GM21529 (cell line): ENCODE results near the gene SSTR5.
"Not testable (repeated sequence)": the region's sequence is repeated elsewhere in the genome, so short reads cannot be mapped to it uniquely, and the experiment has no call there.

ENCODE experiments used
- ATAC-seq: cut with Tn5 transposase; IDR thresholded peaks from one replicate; pipeline ENCODE4 v1.9.1; 2021; ENCODE audit not compliant: unreplicated experiment

The SSTR5 gene

DNA sequence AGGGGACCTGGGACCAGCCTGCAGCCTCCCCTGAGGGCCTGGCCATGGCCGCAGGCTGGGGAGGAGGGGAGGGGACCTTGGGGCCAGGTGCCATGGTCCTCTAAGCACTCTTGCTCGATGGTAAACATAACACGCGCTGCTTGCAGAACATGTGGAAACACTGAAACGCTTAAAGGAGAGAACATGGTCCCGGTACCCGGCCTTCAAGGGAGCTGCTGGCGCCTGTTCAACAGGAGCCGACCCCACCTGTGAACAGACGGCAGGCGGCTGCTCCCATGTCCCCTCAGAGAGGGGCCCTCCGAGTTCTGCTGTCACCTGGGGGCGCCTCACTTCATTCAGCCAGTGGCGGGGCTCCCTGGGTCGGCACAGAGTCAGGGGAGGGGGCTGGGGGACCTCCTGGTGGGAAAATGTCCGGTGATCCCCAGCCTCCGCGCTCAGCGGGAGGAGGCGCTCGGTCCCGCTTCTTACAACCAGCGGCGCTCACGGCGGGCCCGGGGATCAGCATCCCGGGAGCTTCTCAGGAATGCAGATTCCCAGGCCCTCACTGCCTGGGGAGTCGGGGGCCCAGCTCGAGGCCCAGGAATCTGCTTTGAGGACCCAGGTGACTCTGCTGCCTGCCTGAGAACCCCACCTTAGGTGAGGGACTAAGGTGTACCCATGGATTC is 854 bp upstream of the SSTR5 start:
- ATAC-seq, result no peak

DNA sequence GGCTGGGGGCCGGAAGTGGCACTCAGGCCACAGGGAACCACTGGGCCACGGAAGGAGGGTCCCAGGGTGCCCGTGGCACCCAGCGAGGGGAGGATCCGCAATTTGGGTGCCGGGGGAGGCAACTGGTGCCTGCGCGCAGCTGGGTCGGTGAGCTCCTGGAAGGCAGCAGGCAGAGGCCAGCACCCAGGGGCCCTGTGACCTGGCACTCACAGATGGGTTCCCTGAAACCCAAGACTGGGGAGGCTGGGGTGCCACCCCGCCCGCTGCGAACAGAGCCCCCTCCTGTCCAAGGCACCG is 663 bp downstream of the SSTR5 start:
- no peak for ATAC-seq

DNA sequence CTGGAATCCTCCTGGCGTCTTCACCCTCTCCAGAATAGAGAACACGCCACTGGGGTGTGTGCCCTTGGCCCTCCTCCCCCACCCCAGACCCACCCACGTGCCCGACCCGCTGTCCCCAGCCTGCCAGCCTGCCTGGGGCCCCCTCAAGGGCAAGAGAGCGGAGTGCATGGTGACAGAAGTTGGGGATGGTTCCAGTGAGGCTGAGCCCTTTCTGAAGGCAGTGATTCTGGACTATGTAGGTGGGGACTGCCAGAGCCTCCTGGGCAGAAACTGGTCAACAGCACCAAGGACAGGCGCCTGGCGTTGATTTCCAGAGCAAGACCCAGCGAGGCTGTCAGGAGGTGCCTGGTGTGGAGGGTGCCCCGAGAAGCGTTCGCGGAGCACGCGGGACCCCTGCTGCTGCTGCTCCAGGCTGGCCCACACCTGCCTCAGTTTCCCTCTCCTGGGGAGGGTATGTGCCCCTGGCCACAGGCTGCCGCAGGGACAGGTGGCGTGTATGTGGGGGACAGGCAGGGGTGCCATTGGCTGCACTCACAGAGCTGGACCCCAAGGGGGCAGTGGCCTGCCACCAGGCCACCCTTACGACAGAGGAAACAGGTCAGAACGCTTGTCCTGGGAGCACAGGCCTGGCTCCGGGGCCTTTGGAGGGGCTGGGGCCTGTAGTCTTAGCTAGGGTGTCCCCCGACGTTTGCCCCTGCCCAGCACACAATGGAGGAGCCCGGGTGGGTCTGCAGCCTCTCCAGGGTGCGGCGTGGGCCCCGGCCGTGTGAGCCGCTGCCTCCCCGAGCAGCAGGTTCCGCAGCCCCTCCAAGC is 1.2 kb downstream of the SSTR5 start:
- no peak for ATAC-seq

DNA sequence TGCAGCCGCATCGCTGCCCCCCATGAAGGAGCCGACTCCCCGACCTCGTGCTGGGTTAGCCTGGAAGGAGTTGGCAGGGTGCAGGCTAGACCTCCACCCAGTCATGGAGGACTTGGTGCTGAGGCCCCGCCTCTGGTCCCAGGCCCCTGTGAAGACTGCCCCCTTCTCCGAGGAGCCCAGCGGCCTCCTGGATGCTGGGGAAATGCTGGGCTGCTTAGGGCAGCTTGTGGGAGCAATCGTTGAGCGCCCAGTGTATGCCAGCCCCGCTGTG is 1.8 kb downstream of the SSTR5 start:
- no peak for ATAC-seq

DNA sequence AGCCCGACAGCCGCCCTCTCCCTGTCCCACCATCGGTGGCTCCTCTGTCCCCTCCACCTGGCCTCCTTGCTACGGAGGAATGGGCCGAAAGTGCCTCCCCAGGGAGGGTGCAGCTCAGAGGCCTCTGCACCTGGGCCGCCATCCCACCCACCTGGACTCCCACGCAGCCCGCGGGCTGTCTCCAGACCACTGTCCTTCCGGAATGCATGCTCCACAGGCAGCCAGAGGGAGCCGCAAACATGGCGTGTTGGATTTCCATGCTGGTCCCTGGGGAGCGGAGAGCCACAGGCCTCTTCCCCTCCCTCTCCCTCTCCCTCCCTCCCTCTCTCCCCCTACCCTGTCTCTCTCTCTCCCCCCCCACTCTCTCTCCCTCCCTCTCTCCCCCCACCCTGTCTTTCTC is 3.0 kb downstream of the SSTR5 start:
- ATAC-seq, result no peak

DNA sequence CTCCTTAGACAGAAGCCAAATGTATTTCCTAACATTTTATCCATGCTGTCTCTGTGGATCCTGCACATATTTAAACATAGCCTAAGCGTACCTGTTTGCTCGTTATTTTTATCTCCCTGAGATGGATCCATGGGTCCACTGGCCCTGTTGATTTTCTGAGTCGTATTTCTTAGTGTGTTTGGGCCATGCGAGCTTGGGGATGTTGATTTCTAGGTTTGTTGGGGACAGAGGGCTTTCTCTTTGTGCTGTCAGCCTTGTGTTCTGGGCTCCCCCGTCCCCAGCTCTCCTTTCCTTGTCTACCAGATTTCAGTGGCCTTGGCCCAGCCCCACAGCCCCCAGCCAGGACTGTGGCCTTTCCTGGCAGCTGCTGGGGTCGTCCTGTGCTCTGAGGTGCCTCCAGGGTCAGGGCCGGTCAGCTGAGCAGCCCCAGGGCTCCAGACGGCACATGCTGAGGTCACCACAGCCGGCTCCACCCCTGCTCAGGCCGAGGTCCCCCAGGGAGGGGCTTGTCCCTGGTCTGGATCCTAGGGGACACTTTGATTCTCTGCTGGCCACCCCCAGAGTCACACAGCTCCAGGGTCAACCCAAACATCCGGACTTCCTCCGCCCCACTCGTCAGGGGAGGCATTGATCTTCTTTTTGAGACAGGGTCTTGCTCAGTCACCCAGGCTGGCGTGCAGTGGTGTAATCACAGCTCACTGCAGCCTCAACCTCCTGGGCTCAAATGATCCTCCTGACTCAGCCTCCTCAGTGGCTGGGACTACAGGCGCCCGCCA is 4.4 kb downstream of the SSTR5 start:
- ATAC-seq, result no peak

DNA sequence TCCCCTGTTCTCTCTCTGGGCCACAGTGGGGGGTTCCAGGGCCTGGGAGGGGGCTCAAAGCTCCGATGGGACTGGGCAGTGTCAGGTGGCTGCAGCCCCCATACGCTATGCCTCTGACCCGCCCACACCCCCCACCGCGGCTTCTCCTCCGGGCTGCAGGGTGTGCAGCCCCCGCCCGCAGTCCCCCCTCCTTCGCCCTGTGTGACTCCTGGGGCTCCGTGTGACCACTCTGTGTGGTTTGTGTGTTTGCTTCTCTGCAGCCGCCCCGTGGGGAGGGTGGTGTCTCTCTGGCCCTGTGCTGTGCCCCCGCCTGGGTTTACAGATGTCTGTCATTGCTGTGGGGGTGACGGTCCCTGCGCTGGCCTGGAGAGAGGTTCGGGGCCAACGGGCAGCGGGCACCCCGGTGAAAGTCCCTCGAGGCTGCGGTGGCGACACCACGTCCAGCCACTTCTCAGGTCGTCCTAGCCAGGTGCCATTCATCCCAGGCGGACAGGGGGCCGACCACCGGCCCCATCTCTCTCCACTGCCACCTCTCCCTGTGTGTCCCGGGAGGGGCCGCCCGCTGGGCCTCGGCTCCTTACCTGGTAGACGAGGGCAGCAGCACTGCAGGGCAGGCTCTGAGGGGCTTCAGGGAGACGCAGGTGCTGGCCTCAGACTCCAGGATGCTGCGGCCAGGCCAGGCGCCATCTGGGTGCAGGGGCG is 5.5 kb downstream of the SSTR5 start:
- no peak for ATAC-seq

DNA sequence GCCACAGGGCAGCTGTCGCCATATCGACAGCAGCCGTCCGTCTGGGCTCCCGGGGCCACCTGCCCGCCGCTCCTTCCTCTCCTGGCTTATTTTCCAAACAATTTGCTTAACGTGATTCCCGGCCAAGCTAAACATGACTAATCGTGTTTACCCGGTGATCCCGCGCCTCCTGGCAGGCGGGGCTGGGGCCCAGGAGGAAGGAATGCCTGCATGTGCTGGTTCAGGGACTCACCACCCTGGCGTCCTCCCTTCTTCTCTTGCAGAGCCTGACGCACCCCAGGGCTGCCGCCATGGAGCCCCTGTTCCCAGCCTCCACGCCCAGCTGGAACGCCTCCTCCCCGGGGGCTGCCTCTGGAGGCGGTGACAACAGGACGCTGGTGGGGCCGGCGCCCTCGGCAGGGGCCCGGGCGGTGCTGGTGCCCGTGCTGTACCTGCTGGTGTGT is 6.1 kb downstream of the SSTR5 start:
- no peak for ATAC-seq

DNA sequence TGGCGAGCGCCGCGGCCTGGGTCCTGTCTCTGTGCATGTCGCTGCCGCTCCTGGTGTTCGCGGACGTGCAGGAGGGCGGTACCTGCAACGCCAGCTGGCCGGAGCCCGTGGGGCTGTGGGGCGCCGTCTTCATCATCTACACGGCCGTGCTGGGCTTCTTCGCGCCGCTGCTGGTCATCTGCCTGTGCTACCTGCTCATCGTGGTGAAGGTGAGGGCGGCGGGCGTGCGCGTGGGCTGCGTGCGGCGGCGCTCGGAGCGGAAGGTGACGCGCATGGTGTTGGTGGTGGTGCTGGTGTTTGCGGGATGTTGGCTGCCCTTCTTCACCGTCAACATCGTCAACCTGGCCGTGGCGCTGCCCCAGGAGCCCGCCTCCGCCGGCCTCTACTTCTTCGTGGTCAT is 6.8 kb downstream of the SSTR5 start:
- no peak for ATAC-seq

DNA sequence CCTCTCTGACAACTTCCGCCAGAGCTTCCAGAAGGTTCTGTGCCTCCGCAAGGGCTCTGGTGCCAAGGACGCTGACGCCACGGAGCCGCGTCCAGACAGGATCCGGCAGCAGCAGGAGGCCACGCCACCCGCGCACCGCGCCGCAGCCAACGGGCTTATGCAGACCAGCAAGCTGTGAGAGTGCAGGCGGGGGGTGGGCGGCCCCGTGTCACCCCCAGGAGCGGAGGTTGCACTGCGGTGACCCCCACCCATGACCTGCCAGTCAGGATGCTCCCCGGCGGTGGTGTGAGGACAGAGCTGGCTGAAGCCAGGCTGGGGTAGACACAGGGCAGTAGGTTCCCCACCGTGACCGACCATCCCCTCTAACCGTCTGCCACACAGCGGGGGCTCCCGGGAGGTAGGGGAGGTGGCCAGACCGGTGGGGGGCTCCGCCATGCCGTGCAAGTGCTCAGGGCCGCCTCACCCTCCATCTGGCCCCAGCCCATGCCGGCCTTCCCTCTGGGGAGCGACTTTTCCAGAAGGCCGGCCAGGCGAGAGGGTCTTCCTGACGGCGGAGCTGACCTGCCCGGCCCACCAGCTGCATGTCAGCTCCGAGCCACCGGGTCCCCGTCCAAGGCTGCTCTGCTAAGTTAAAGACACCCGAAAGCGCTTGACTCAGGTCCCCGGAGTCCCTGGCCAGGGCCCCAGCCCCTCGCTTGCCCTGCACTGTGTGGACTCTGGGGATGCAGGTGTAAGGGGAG is 7.4 kb downstream of the SSTR5 start:
- ATAC-seq, result no peak

DNA sequence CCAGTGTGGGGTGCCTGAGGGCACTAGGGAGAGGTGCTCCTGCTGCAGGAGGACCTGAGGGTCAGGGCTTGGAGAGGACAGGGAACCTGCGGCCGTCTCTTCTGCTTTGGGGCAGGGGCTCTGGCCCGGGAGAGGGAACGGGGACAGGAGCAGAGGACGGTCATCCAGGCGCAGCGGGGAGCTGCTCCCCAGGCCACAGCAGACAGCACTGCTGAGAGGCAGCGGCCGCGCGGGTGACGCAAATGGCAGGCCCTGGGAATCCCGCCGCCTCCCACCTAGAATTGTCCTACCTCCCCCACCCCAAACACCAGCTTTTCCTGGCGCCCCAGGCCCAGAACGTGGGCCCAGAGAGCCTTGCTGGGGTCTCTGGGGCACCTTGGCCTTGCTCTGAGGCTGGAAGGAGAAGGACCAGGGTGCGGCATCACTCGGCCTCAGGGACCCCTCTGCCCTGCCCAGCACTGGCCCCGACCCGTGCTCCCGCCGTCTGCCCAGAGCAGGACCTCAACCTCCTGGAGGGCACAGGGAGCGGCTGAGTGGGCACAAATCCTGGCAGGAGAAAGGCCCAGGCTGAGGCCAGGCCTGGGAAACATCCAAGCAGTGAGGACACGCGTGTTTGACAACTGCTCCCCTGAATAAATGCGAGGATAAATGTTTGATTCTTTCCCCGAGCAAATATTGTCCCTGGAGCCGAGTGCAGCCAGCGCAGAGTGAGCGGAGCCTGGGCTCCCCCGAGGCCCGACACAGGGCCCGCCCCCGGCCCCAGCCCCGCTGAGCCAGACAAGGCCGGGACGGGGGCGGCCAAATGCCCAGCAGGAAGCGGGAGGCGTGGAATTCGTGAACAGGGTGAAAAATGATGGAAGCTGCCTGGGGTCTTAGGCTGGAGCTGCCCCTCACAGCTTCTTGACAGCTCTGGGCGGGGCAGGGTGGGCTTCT is 8.5 kb downstream of the SSTR5 start:
- ATAC-seq, result no peak

DNA sequence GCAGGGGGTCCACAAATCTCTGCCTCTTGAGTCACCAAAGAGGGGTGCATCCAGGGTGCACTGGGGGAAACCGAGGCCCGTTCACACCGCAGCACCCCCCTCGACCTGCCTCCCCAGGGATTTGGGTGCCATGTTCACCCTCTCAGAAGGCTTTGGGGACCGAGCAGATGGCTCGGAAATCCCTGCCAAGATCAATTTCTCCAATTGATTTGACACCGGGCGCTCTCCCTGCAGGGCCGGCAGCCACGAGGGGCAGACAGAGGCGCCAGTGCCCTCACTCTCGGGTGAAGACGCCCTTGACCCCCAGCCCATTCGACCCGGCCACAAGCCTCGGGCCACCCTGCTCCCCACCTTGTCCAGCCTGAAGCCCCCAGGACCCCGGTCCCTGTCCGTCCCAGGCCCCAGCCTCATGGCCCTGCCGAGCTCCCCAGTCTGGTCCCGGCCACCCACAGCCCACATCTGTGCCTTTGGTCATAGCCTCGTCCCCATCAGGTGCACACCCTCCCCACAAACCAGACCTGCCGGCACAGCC is 9.3 kb downstream of the SSTR5 start:
- ATAC-seq, result no peak

DNA sequence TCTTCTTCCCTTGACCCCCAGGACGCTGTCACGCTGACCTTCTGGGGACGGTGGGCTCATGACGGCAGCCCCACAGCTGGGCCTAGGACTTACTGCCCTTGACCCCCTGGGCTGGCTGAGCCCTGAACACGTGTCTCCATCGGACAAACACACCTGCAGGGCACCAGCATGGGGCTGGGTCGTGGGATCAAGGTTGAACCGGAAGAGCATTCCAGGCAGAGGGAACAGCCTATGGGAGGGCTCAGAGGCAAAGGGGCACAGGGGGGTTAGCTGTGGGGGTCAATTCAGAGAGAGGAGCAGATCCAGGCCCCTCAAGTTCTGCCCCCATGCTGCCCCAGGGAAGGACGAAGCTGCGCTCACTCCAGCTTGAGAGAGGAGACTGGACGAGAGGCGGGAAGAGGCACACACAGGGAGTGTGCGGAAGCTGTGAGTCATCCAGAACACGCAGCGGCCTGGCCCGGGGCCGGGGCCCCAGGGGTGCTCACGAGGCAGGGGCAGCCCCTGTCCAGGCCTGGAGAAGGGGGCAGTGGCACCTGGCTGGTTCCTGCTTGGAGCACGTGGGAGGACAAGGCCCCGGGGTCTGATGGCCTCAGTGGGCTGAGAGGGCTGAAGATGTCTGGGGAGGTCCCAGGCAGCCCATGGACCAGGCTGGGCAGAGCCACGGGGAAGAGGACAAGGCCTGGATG is 9.9 kb downstream of the SSTR5 start:
- ATAC-seq, result no peak

DNA sequence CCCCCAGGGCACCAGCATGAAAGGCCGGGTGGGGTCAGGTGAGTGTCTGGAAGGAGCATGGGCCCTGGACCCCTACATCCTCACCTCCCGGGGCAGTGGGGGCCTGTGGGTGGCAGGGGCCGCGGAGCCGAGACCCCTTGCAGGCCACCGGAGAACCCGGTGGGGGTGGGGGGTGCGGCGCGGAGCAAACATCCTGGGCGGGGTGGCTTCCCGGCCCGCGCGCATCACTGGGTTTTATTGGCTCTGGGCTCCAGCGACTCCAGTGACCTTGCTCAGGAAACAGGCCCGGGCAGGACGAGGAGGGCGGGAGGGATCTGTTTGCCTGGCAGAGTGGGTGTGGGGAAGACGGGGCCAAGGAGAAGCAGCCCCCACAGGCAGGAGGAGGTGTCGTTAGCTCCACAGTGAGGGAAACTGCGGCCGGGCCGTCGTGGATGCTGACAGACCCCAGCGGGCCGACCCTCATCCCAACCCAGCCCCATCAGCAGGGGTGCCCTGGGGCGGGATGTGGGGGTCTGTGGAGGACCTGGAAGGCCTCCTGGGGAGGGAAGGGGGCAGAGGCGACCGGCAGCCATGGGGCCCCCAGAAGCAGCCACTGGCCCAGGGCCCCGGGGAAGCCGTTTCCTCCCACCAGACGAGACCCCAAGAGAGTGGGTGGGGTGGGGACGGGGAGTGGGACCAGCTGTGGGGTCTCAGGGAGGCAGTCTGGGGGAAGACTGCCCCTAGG is 10.6 kb downstream of the SSTR5 start:
- ATAC-seq, result no peak

DNA sequence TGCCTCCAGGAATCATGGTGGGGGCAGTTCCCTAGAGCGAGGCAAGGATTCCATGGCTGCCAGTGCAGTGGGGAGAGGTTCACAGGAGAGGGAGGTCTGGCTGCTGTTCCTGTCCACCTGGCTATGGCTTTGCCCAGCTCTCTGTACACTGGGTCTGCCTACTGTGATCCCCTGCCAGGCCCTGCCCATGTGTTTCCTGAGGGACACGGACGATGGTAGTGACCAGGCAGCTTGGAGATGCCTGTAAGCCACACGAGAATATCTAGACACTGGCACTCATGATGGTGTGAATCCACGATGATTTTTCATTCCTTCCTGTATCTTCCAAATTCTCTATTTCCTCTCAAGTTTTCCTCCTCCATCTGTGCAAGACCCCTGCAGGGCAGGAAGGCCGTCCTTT is 12.4 kb downstream of the SSTR5 start:
- ATAC-seq, result no peak

DNA sequence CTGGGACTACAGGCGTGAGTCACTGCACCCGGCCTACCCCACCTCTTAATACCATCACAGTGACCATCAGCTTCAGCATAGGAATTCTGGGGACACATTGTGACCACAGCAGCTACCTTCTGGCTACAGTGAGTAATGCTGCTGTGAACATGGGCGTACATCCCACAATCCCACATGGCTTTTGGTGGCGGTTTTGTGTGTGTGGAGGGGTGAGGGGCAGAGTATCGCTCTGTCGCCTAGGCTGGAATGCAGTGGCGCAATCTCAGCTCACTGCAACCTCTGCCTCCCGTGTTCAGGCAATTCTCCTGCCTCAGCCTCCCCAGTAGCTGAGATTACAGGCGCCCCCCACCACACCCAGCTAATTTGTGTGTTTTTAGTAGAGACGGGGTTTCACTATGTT is 13.9 kb downstream of the SSTR5 start:
- ATAC-seq, result not testable (repeated sequence)

DNA sequence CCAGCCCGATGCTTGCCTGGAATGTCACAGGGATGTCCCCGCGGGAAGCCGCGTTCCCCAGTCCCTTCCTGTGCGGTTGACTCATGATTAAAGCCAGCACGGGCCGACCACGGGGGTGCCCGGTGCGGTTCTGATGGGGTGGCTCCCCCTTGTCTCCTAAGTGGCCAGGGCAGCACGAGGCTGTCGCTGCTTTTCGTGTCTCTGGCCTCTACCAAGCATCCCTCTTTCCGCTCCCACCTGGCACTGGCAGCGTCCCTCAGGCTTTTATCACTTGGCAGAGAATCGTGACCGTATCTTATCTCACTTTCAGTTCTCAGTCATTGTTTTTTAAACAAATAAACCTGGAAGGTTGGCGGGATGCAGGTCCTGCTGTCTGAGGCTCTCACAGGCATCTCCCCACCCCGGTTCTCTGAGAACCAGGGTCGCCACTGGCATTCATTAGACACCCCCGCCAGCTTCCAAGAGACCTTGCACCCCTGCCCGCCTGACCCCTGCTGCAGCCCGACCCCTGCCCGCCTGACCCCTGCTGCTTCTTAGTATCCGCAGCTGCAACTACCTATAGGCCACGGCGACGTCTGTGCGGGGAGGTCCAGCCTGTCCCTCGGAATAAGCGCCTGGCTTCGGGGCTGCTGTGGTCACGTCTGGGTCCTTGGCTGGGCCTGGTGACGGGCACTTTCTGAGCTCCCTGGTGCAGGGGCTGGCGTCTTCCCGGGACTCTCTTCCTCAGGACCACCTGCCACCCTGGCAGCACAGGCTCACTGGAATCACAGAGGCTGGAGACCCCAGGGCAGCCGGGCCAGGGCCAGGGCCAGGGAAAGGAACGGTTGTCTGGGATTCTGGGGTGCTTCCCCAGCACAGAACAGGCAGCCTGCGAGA is 16.0 kb downstream of the SSTR5 start:
- ATAC-seq, result no peak

DNA sequence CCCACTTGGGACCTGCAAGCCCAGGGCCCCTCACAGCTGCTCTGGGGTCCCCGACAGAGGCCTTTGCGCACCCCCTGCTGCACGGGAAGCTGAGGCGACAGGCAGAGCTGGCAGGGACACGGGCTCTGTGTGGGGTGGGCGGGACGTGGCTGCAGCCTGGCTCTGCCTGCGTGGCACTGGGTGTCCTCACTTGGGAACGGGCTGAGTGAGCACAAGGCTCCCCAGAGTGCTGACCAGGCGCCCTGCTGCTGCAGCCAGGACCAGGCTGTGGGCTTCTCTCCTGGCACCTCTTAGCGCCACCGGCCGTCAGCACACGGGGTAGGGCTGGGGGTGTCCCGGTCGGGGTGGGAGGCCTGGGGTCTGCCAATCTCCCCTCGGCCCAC is 16.9 kb downstream of the SSTR5 start:
- ATAC-seq, result no peak
